HepG2 (cell line): ENCODE data around the gene HTR3B. TPM values are rescaled to one million over a fixed set of nuclear protein-coding genes. Genes with fewer than 3 reads are reported as not detected.

ENCODE experiments used
- ARNTL ChIP-seq: sonication (generic); formaldehyde crosslinking; IDR thresholded peaks from 2 replicates; pipeline ENCODE4 v1.4.0; 2020; ENCODE audit warnings: mild to moderate bottlenecking, missing genetic modification reagents
- FOXK1 ChIP-seq: sonication (generic); formaldehyde crosslinking; IDR thresholded peaks from 2 replicates; pipeline ENCODE4 v1.4.0; 2020; ENCODE audit warnings: low read depth, missing genetic modification reagents, borderline replicate concordance
- GATAD2A ChIP-seq: IDR thresholded peaks from 2 replicates; pipeline ENCODE4 v1.6.1; 2016
- KLF11 ChIP-seq: IDR thresholded peaks from 2 replicates; pipeline ENCODE4 v1.6.1; 2016; ENCODE audit warnings: missing compliant biosample characterization
- ONECUT2 ChIP-seq: sonication (generic); formaldehyde crosslinking; IDR thresholded peaks from 2 replicates; pipeline ENCODE4 v1.4.0; 2020; ENCODE audit warnings: missing genetic modification reagents
- SRY ChIP-seq: sonication (generic); formaldehyde crosslinking; IDR thresholded peaks from 2 replicates; pipeline ENCODE4 v1.8.0; 2022; ENCODE audit warnings: mild to moderate bottlenecking, missing genetic modification reagents
- TAF1 ChIP-seq: sonication (generic); formaldehyde crosslinking; IDR thresholded peaks from 2 replicates; pipeline ENCODE4 v1.4.0; 2020; ENCODE audit warnings: missing genetic modification reagents
- TEAD3 ChIP-seq: optimal IDR thresholded peaks from 2 replicates; pipeline ENCODE3; 2016; ENCODE audit warnings: borderline replicate concordance
- TMF1 ChIP-seq: sonication (generic); formaldehyde crosslinking; IDR thresholded peaks from 2 replicates; pipeline ENCODE4 v1.8.1; 2022; ENCODE audit warnings: low read depth, missing genetic modification reagents
- YY1 ChIP-seq: IDR thresholded peaks from 2 replicates; pipeline ENCODE4 v1.6.1; 2011; ENCODE audit warnings: low read length, low read depth, moderate library complexity, mild to moderate bottlenecking; ENCODE audit not compliant: insufficient read depth, insufficient replicate concordance
- ZMYM4 ChIP-seq: sonication (generic); formaldehyde crosslinking; IDR thresholded peaks from 2 replicates; pipeline ENCODE4 v1.8.1; 2023; ENCODE audit warnings: mild to moderate bottlenecking, missing genetic modification reagents
- ZNF672 ChIP-seq: sonication (generic); formaldehyde crosslinking; IDR thresholded peaks from 2 replicates; pipeline ENCODE4 v1.8.1; 2022; ENCODE audit warnings: missing genetic modification reagents
- ZNF766 ChIP-seq: sonication (generic); formaldehyde crosslinking; IDR thresholded peaks from 2 replicates; pipeline ENCODE4 v1.5.0; 2020; ENCODE audit warnings: missing genetic modification reagents, borderline replicate concordance
- polyA plus RNA-seq, 8 experiments: library from polyadenylated mRNA; depleted of rRNA in 3 of 8; stranded (reverse) in 7 of 8; unstranded in 1 of 8; fragments of >200 nt; fragmentation: Illumina TruSeq in 4 of 8; extraction: Trizol in 4 of 8; gene quantifications; 2 replicates each; pipeline versions ENCODE4 v1.2.1 to v1.2.3, GENCODE V29; 2011 to 2016; ENCODE audit warnings: low read depth in 4 of 8, missing spikeins in 1 of 8, mixed read lengths in 1 of 8; ENCODE audit not compliant: insufficient read depth in 1 of 8
- total RNA-seq, 5 experiments: library from RNA; depleted of rRNA; stranded (reverse); fragments of >200 nt; fragmentation: Illumina TruSeq; extraction: Trizol; gene quantifications; 2 replicates each; pipeline ENCODE4 v1.2.3, GENCODE V29; 2016; ENCODE audit warnings: low read depth in 1 of 5
- TF ChIP-seq, protein P1 (sequence below): sonication (generic); formaldehyde crosslinking; IDR thresholded peaks from 2 replicates; pipeline ENCODE4 v1.9.0; 2021; ENCODE audit warnings: missing genetic modification reagents, borderline replicate concordance
- TF ChIP-seq, protein P2 (sequence below), 2 experiments: sonication (generic) in 1 of 2; formaldehyde crosslinking in 1 of 2; IDR thresholded peaks; 2 replicates each; pipeline versions ENCODE4 v1.5.1 to v1.6.1; 2011 to 2020; ENCODE audit warnings: borderline replicate concordance in 1 of 2, low read depth in 1 of 2, low read length in 1 of 2, mild to moderate bottlenecking in 1 of 2, missing genetic modification reagents in 1 of 2, moderate library complexity in 1 of 2
- TF ChIP-seq, protein P3 (sequence below): sonication (generic); formaldehyde crosslinking; IDR thresholded peaks from 2 replicates; pipeline ENCODE4 v1.8.1; 2022; ENCODE audit warnings: mild to moderate bottlenecking, missing genetic modification reagents
- TF ChIP-seq, protein P4 (sequence below): IDR thresholded peaks from 2 replicates; pipeline ENCODE4 v1.6.1; 2016; ENCODE audit warnings: missing compliant biosample characterization, missing genetic modification reagents, borderline replicate concordance
- TF ChIP-seq, protein P5 (sequence below): IDR thresholded peaks from 2 replicates; pipeline ENCODE4 v1.6.1; 2016
- TF ChIP-seq, protein P6 (sequence below): IDR thresholded peaks from 2 replicates; pipeline ENCODE4 v1.6.1; 2018; ENCODE audit warnings: missing genetic modification reagents, mild to moderate bottlenecking, missing compliant biosample characterization

HTR3B gene
- total and polyA plus RNA-seq, 2 of the 13 experiments (the other 11 are each of a cell fraction or from before 2014, with no cell fraction given): 0.09 to 1.7 TPM

DNA sequence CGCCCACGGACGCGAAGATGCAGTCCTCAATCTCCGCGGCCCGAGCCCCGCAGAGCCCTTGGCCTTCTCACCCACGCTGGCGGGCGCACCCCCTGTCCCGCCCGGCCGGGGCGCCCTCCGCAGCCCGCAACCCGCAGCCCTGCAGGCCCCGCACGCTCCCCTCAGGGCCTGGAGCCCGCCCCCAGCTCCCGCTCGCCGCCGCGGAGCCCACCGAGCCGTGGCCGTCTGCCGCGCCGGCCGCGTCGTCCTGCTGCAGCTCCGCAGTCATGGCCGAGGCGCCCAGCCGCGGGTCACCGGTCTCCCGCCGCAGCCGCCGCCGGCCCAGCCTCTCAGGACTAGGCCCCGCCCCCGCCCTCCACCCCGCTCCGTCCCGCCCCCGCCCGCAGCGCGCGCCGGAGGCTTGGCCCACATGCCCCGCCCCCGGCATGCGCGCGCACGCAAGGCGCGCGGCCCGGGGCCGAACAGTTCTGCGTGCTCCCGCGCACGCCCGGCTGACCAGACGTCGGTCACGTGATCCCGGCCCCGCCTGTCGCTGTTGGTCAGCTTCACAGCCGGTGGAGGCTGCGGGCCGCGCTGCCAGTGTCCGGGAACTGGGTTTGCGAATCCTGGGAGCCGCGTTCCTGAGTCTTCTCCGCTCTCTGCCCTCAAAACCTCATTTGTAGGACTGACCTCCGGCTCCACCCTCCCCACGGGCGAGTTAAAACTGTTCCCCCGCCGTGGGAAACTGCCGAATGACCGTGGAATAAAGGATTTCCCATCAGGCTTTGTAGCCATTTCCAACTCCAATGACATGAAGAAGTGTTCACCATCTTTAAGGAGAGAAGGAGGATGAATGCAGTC is 29.1 kb upstream of the HTR3B start, which contains the start of gene USP28 (continued):
- peak; percentile 83; the same call in 1 of the 2 replicates for TF ChIP-seq ZNF766 (CRISPR knock-in tag)
- TF ChIP-seq, protein P1, sequence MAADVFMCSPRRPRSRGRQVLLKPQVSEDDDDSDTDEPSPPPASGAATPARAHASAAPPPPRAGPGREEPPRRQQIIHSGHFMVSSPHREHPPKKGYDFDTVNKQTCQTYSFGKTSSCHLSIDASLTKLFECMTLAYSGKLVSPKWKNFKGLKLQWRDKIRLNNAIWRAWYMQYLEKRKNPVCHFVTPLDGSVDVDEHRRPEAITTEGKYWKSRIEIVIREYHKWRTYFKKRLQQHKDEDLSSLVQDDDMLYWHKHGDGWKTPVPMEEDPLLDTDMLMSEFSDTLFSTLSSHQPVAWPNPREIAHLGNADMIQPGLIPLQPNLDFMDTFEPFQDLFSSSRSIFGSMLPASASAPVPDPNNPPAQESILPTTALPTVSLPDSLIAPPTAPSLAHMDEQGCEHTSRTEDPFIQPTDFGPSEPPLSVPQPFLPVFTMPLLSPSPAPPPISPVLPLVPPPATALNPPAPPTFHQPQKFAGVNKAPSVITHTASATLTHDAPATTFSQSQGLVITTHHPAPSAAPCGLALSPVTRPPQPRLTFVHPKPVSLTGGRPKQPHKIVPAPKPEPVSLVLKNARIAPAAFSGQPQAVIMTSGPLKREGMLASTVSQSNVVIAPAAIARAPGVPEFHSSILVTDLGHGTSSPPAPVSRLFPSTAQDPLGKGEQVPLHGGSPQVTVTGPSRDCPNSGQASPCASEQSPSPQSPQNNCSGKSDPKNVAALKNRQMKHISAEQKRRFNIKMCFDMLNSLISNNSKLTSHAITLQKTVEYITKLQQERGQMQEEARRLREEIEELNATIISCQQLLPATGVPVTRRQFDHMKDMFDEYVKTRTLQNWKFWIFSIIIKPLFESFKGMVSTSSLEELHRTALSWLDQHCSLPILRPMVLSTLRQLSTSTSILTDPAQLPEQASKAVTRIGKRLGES (CRISPR knock-in tag): peak; percentile 56; the same call in 1 of the 2 replicates
- TF ChIP-seq, protein P2, sequence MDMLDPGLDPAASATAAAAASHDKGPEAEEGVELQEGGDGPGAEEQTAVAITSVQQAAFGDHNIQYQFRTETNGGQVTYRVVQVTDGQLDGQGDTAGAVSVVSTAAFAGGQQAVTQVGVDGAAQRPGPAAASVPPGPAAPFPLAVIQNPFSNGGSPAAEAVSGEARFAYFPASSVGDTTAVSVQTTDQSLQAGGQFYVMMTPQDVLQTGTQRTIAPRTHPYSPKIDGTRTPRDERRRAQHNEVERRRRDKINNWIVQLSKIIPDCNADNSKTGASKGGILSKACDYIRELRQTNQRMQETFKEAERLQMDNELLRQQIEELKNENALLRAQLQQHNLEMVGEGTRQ (IDR thresholded peaks at IDR 0.05; ENCODE audit: low read depth, low read length): peak; percentile 96
- TF ChIP-seq, protein P2 (CRISPR knock-in tag; IDR thresholded peaks at IDR 0.05; ENCODE audit: borderline replicate concordance): peak; percentile 83; the same call in 1 of the 2 replicates
- TF ChIP-seq TAF1 (CRISPR knock-in tag): peak; percentile 91
- peak; percentile 23; the same call in 1 of the 2 replicates for TF ChIP-seq GATAD2A (CRISPR knock-in tag)
- TF ChIP-seq TMF1 (CRISPR knock-in tag): peak; percentile 55; the same call in 1 of the 2 replicates
- 0 out of 2 replicates have a peak, but pooled peaks have one; percentile 30 for TF ChIP-seq KLF11 (CRISPR knock-in tag)
- TF ChIP-seq, protein P3, sequence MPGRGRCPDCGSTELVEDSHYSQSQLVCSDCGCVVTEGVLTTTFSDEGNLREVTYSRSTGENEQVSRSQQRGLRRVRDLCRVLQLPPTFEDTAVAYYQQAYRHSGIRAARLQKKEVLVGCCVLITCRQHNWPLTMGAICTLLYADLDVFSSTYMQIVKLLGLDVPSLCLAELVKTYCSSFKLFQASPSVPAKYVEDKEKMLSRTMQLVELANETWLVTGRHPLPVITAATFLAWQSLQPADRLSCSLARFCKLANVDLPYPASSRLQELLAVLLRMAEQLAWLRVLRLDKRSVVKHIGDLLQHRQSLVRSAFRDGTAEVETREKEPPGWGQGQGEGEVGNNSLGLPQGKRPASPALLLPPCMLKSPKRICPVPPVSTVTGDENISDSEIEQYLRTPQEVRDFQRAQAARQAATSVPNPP (CRISPR knock-in tag): 0 out of 2 replicates have a peak, but pooled peaks have one; percentile 5
- peak; percentile 57; the same call in 1 of the 2 replicates for TF ChIP-seq FOXK1 (CRISPR knock-in tag)
- TF ChIP-seq, protein P4, sequence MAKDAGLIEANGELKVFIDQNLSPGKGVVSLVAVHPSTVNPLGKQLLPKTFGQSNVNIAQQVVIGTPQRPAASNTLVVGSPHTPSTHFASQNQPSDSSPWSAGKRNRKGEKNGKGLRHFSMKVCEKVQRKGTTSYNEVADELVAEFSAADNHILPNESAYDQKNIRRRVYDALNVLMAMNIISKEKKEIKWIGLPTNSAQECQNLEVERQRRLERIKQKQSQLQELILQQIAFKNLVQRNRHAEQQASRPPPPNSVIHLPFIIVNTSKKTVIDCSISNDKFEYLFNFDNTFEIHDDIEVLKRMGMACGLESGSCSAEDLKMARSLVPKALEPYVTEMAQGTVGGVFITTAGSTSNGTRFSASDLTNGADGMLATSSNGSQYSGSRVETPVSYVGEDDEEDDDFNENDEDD (CRISPR knock-in tag): peak; percentile 49; the same call in 1 of the 2 replicates
- TF ChIP-seq, protein P5, sequence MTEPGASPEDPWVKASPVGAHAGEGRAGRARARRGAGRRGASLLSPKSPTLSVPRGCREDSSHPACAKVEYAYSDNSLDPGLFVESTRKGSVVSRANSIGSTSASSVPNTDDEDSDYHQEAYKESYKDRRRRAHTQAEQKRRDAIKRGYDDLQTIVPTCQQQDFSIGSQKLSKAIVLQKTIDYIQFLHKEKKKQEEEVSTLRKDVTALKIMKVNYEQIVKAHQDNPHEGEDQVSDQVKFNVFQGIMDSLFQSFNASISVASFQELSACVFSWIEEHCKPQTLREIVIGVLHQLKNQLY: peak; percentile 98
- peak; percentile 76 for TF ChIP-seq TEAD3 (CRISPR knock-in tag)
- TF ChIP-seq ARNTL (CRISPR knock-in tag): 0 out of 2 replicates have a peak, but pooled peaks have one; percentile 35
- peak; percentile 73 for TF ChIP-seq YY1
- TF ChIP-seq, protein P6, sequence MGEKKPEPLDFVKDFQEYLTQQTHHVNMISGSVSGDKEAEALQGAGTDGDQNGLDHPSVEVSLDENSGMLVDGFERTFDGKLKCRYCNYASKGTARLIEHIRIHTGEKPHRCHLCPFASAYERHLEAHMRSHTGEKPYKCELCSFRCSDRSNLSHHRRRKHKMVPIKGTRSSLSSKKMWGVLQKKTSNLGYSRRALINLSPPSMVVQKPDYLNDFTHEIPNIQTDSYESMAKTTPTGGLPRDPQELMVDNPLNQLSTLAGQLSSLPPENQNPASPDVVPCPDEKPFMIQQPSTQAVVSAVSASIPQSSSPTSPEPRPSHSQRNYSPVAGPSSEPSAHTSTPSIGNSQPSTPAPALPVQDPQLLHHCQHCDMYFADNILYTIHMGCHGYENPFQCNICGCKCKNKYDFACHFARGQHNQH (CRISPR knock-in tag): peak; percentile 72
- peak; percentile 59; the same call in 1 of the 2 replicates for TF ChIP-seq ZMYM4 (CRISPR knock-in tag)
- TF ChIP-seq ZNF672: no peak
- no peak for TF ChIP-seq ONECUT2 (CRISPR knock-in tag)
- peak; percentile 23; the same call in 1 of the 2 replicates for TF ChIP-seq SRY (CRISPR knock-in tag)
